ENCODE data around the gene NOBOX. TPM values are rescaled to one million over a fixed set of nuclear protein-coding genes. Genes with fewer than 3 reads are reported as not detected.
"Not testable (repeated sequence)": the region's sequence is repeated elsewhere in the genome, so short reads cannot be mapped to it uniquely, and the experiment has no call there.

Gene NOBOX
- total RNA-seq, 1 donor from 2014 or later: not detected

DNA sequence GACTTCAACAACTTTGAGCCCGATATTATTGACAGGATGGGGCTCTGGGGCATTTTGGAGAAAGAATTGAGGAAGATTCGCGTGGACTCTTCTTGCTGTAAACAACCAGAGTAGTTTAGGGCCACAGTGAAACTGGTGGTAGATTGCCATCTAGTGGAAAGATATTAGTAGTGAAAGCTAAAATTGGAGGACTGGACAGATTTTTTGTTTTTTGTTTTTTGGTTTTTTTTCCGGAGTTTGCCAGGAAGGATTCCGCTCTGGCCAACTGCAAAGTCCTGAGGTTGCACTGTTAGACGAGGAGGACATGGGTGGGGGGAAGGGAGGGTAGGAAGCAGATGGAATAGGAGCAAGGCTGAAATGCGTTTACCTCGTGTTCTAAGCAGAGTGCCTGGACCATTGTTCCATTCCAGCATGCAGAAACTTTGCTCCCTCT lies 11.7 kb downstream of the NOBOX start:
- DNase-seq (ENCODE audit: low read depth): peak; percentile 57

DNA sequence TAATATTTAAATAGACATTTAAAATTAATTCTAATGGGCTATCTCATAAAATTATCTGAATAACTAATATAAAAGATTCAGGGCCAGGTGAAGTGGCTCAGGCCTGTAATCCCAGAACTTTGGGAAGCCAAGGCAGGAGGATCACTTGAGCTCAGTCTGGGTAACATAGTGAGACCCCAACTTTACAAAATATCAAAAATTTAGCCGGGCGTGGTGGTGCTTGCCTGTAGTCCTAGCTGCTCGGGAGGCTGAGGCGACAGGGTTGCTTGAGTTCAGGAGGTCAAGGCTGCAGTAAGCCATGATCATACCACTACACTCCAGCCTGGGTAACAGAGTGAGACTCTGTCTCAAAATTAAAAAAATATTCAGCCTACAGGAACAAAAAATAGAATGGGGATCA lies 12.5 kb downstream of the NOBOX start:
- DNase-seq (ENCODE audit: low read depth): no peak

DNA sequence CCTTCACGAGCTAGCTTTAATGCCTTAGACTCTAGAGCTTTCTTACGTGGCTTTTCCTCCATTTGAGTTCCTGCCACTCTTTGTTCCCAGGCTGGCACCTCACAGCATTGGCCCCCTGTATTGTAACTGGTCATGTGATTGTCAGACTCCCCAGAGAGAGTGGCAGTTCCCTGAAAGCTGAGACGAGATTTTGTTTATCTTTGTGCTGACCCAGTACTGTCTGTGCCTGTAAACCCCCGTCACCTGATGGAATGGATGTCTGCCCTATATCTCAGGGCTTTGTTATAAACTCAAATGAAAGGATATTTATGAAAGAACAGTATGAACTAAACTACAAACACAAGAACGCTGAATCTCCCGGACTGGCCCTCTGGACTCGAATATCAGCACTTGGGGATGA lies 13.0 kb downstream of the NOBOX start:
- no peak for DNase-seq (ENCODE audit: low read depth)

DNA sequence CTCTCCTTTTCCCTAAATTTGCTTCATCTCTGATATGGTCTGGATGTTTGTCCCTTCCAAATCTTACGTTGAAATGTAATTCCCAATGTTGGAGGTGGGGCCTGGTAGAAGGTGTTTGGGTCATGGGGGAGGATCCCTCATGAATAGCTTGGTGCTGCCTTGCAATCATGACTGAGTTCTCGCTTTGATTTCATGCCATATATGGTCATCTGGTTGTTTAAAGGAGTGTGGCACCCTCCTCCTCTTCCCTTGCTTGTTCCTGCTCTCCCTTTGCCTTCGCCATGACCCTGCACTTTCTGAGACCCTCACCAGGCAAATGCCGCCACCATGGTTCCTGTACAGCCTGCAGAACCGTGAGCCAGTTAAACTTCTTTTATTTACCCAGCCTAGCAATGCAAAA lies 14.5 kb downstream of the NOBOX start:
- peak; percentile 21 for DNase-seq (ENCODE audit: low read depth)

DNA sequence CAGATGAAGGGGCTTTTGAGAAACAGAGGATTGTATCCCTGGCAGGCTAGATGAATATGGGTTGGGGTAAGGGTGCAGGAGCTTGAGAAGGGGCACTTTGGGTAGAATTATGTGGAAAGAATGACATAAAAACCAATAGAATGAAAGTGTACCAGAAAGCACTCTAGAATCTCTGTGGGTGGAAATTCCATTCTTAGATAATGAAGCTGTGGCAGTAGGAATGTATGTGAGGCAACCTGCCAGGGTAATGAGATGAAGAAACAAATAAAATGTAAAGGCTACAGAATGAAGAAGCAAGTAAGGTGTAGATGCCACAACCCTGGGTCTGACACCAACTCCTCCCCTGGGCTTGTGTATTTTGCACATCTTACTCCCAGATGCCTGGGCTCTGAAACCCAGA lies 16.8 kb downstream of the NOBOX start:
- peak; percentile 87 for DNase-seq (ENCODE audit: low read depth)

DNA sequence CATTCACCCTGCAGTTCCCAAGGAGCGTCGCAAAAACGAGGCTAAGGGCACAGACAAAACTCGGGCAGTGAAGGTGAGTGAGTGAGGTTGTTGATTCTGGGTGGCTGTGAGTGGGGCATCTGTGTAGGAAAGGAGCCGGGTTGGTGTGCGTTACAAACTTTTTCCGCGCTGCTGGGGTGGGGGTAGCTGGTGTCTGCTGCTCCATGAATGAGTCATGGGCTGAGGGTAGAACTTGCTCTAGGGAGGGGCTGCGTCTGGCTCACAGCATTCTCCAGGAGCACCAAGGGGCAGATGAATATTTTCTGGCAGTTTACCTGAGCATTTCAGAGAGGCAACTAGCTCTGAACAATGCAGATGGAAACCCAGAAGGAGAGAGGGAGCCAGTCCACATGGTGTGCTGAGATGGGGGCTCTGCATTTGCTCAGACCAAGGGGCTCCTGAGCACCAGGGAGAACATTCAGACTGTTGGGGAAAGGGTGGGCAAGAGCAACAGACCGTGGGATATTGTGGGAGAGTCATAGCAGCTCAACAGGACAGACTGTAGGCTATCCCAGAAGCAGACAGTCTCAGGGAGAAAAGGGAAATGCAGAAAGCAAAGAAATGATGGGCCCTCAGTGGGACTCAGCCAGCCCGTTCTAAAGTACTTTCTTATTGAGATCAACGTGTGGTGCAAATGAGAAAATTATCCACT lies 18.8 kb downstream of the NOBOX start:
- DNase-seq (ENCODE audit: low read depth): peak; percentile 86

DNA sequence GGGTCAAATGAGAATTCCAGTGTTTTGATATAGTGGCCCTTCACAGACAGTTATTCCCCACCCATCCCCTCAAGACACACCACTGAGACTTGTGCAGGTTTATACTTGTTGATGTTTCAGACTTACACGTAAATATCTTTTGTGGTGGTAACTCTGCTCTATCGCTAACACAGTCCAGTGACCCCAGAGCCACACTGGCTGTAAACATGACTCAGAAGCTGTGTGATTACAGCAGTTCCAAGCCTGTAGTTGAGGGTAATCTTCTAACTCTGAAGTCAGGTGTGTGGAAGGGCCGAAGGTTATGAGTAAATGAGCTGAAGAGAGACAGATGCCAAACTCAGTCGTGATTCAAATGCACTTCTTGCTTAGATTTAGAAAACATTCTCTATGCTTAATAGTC lies 19.4 kb downstream of the NOBOX start:
- DNase-seq (ENCODE audit: low read depth): peak; percentile 98

DNA sequence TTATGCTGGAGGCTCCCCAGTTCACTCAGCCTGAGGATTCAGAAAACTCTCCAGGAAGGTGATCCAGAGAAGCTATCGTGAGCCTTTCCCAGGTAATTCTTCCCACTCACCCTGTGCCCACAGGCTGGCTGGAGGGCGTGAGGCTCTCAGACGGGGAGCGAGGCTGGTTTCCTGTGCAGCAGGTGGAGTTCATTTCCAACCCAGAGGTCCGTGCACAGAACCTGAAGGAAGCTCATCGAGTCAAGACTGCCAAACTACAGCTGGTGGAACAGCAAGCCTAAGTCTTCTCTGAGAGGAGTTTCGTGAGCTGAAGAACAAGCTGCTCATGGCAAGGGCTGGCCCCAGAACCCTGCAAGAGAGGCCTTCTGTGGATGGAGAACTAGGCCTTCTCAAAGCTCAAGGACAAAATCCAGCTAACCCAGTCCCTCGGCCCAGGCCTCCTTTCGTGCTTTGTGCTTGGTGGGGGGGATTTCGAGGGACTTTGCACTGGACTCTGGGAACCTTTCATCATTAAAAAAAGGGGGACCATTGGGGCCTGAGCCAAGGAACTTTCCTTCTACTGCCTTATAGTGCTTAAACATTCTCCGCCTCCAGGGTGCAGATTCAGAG lies 23.6 kb downstream of the NOBOX start:
- DNase-seq (ENCODE audit: low read depth): no peak

DNA sequence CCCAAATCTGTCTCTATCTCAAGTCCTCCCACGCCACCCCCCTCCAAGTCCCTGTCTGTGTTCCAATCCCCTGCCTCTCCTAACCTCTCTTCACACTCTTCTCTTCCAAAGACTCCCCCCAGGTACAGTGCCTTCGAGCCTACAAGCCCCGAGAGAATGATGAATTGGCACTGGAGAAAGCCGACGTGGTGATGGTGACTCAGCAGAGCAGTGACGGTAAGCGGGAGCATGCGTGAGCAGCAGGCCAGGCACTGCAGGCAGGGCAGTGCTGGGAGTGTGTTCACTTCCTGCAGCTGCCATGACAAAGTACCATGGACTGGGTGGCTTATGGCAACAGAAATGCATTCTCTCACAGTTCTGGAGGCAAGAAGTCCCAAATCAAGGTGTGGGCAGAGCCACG lies 24.8 kb downstream of the NOBOX start:
- DNase-seq (ENCODE audit: low read depth): no peak

DNA sequence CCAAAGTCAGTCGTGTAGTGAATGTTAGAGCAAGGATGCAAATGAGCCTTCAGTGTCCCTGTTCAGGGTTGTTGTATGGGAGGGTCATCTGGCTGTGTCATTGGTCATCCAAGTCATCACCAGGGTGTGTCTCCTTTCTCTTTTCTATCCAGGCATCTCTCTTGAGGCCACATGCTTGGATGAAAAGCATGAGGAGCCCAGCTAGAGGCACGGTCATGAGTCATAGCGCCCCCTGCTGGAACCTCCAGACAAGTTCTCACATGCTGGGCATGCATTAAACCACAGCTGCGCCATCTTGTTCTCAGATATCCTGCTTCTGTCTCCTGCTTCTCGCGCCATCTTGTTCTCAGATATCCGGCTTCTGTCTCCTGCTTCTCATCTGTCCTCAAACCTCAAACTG lies 34.3 kb downstream of the NOBOX start:
- DNase-seq (ENCODE audit: low read depth): not testable (repeated sequence)

DNA sequence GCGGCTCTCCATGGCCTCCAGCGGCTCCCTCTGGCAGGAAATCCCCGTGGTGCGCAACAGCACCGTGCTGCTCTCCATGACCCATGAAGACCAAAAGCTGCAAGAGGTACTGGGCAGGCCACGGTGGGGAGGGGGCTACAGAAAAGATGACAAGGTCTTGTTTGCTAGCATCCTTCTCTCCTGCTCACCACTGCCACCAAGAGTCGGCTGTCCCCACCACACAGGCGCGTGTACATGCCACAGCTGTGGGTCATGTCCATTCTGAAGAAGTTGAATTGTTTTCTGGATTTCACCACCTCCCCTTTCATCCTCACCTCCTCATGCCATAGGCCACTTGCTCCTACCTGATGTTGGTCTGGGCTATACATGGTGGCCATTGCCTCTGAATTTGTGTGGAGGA lies 36.2 kb downstream of the NOBOX start:
- not testable (repeated sequence) for DNase-seq (ENCODE audit: low read depth)

DNA sequence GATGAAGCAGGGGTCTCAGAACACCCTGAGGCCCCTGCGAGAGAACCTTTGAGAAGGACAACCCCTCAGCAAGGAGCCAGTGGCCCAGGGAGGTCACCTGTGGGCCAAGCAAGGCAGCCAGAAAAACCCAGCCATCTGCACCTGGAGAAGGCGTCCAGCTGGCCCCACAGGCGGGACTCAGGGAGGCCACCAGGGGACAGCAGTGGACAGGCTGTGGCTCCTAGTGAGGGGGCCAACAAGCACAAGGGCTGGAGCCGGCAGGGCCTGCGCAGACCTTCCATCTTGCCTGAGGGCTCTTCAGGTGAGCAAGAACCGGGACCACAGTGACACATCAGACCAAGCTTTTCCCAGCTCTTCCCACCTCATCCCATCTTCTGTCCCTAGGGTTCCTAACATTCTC lies 38.0 kb downstream of the NOBOX start:
- not testable (repeated sequence) for DNase-seq (ENCODE audit: low read depth)

DNA sequence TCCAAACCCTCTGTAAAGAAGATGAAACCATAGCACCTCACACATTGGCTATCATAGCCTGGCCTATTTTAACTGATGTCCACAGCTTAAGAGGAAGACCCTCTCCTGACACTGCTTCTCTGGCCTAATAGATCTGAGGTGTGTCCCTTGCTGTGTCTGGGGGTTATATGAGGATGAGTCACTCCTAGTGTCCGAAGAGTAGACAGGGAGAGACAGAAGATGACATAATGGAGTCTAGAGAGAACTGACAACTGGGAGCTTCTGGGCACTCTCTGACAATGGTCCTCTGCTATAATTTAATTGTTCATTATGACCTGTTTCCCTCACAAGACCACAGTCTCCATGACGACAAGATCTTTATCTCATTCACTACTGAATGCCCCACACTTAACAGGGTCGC lies 41.4 kb downstream of the NOBOX start:
- not testable (repeated sequence) for DNase-seq (ENCODE audit: low read depth)

DNA sequence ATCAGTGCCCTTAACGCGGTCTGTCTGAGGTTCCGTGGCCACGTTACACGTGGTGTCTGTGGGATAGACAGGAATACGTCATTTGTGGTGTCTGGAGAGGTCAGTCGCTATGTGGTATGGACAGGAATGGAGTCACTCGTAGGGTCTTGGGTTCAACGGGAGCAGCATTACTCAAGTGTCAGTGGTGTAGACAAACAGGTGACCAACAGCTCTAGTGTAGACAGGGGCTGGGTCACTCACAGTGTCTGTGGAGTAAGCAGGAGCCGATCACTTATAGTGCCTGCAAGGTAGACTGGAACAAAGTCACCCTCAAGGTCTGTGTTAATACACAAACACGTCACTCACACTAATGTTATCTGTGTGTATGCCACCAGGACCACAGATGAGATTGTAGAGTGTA lies 46.6 kb downstream of the NOBOX start:
- not testable (repeated sequence) for DNase-seq (ENCODE audit: low read depth)

DNA sequence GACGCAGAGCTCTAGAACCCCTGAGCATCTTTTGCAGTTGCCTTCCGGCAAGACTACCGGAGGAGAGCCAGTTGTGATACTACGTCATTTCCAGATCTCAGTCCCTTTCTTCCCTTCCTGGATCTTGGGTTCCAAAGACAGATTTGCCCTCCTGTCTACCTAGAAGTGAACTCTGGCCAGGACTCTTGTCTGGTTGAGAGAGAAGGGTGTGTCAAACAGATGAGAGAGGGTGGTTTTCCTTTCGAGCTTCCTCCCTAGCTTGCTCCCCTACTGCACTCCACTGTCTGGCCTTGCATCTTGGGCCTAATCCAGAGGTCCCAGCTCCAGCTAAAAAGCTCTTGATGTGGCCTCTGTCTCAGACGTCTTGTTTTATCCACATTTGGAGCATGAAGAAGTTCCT lies 47.3 kb downstream of the NOBOX start:
- not testable (repeated sequence) for DNase-seq (ENCODE audit: low read depth)

DNA sequence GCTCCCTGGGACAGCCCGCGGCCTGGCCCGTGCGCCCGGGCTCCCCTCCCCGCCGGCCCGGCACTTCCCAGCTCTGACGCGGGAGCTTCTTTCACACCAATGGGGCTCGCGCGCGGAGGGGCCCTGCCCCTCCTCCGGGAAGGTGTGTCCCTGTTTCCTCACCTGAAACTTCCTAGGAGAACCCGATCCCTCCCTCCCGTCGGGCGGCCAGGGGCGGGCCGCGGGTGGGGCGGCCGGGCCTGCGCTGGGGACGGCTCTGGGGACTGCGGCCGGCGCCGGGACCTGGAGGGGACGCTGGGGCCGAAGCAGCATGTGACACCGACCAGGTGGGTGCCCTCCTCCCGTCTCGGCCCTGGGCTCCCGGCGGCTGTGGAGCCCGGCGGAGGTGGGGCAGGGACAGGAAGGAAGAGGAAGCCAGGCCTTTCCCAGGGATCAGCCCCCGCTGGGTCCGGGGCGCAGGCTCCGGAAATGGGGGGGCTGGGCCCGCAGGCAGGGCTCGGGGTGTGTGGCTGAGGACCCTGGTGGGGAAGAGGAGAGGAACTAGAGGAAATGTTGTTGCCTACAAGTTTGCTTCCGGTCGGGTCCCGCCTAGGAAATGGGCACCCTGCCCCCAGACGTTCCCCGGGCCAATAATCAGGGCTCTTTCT lies 48.2 kb downstream of the NOBOX start, which contains the start of gene ARHGEF5:
ARHGEF5 (plus strand) TSS at position 227 of the 647 bp plus-strand sequence. CDS start 7,268 bp downstream, outside the sequence.
- DNase-seq (ENCODE audit: low read depth): not testable (repeated sequence)

DNA sequence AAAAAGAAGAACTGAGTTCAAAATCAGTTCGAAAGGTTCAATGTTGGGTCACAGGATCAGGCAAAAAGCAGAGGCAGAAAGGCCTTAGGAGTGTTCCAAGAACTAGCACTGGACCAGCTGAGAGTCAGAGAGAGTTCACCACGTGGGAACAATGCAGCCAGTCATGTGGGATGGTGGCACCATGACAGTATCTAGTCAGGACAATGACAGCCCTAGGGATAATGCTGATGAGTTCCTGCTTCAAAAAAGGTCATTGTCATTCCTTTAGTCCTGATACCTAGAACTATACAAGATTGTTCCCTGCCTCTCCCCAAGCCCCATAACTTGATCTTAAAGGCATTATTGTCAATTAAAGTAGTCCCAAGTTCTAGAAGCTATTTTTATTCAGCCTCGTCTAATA lies 51.8 kb downstream of the NOBOX start:
- DNase-seq (ENCODE audit: low read depth): not testable (repeated sequence)

DNA sequence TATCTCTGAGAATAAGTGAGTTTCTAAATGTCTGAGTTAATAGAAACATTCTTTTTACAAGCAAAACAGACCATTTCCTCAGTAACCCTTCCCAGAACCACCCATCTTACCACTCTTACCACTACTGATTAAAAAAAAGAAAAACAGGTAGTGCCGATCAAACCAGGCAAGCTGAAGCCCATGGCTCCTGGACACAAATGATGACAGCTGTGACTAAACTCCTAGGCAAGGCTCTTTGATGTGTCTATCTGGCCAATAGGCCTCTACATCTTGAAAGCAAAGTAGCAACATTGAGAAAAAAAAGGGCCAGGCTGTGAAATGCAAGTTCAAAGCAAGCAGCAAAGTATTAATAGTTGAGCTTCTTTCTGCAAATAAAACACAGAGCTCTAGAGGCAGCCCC lies 54.9 kb downstream of the NOBOX start:
- DNase-seq (ENCODE audit: low read depth): not testable (repeated sequence)

Other genes starting within 250 kb of the NOBOX start
- 7.3 and 17.4 TPM in 2 replicates for gene CTAGE4, start 220.2 kb downstream of the NOBOX start, total RNA-seq
- gene ARHGEF35, start 207.9 kb downstream of the NOBOX start, total RNA-seq: 22.4 and 25.0 TPM in 2 replicates
- 0.15 TPM in 1 of 2 replicates, not detected in the other for gene OR2A42, start 164.1 kb downstream of the NOBOX start, total RNA-seq
- 1.7 and 5.6 TPM in 2 replicates for gene OR2A7, start 138.9 kb downstream of the NOBOX start, total RNA-seq
- 2.3 and 3.9 TPM in 2 replicates for gene CTAGE8, start 134.4 kb downstream of the NOBOX start, total RNA-seq
- 0.05 TPM in 1 of 2 replicates, not detected in the other for gene OR2A1, start 91.3 kb downstream of the NOBOX start, total RNA-seq
- gene ARHGEF5, start 48.3 kb downstream of the NOBOX start, total RNA-seq: 15.6 and 34.1 TPM in 2 replicates

All from renal cortical epithelial cell (primary cell).